BJ (cell line): ENCODE measurements around the gene CARD9. TPM values are rescaled to one million over a fixed set of nuclear protein-coding genes. Genes with fewer than 3 reads are reported as not detected.

Source experiments
- CTCF ChIA-PET: fragments of 350-600 bp; formaldehyde crosslinking; extraction: SDS; loops from one replicate; lab custom pipeline; 2021; ENCODE audit warnings: antibody characterized with exemption, inconsistent platforms; lab: Yijun Ruan, JAX
- POLR2A ChIA-PET: fragments of 300-600 bp; sonication (Branson Sonifier 250); formaldehyde crosslinking; extraction: SDS; loops from one replicate; lab custom pipeline; 2021; ENCODE audit warnings: antibody characterized with exemption; lab: Charles Lee
- DNase-seq: peaks from one replicate; pipeline ENCODE4 v3.0.0-alpha.2; 2011; ENCODE audit warnings: low read depth
- H3K27me3 ChIP-seq: 2 replicates; pipeline ENCODE4 v1.6.0; 2011; ENCODE audit warnings: low read length; ENCODE audit not compliant: control insufficient read depth, insufficient read depth
- H3K36me3 ChIP-seq: 2 replicates; pipeline ENCODE4 v1.5.1; 2011; ENCODE audit warnings: low read length; ENCODE audit not compliant: control insufficient read depth, insufficient read depth
- H3K4me3 ChIP-seq: 2 replicates; pipeline ENCODE4 v1.5.1; 2011; ENCODE audit warnings: low read depth, mild to moderate bottlenecking, control low read depth, low read length
- CTCF ChIP-seq: IDR thresholded peaks from 2 replicates; pipeline ENCODE4 v1.5.1; 2011; ENCODE audit warnings: low read depth, mild to moderate bottlenecking, control low read depth, inconsistent platforms, low read length, moderate library complexity; ENCODE audit not compliant: insufficient read depth
- polyA plus RNA-seq: library from polyadenylated mRNA; depleted of rRNA; stranded (reverse); fragments of >200 nt; gene quantifications from 2 replicates; pipeline ENCODE4 v1.2.3, GENCODE V29; 2011

The CARD9 gene
- polyA plus RNA-seq, 1 experiment = 21.3 TPM

GRCh38 chr9:136329211-136329627 is 44.2 kb downstream of the CARD9 start:
- peak overlapping the region; percentile 88 for H3K4me3 ChIP-seq
- H3K36me3 ChIP-seq = peaks cover 9% of the 10 kb centered on the region
- H3K27me3 ChIP-seq = no peaks in the 10 kb centered on the region
- TF ChIP-seq CTCF = no peak
- ChIA-PET POLR2A (interaction anchor here (0.7 kb wide), 1 partner anchor 34 kb away, joined by 3 read pairs; no protein-coding TSS in a partner anchor), CTCF (interaction anchor here (0.9 to 10.8 kb wide), 6 partner anchors 10 to 109 kb away, joined by 3 to 93 read pairs (median 8); partner anchors contain the start of gene DNLZ)
- DNase-seq = no peak

GRCh38 chr9:136328622-136329041 is 44.8 kb downstream of the CARD9 start:
- POLR2A ChIA-PET = no interaction called here
- Histone ChIP-seq H3K27me3 (no peaks in the 10 kb centered on the region), H3K4me3 (peak overlapping the region; percentile 88), H3K36me3 (peaks cover 9% of the 10 kb centered on the region)
- TF ChIP-seq CTCF = no peak
- no peak for DNase-seq
- CTCF ChIA-PET = interaction anchor here (0.6 to 10.8 kb wide), 8 partner anchors 9 to 1819 kb away, joined by 3 to 93 read pairs (median 7); partner anchors contain the start of gene DNLZ

- POLR2A ChIA-PET = no interaction called here
These were observed 45.4 kb downstream of the CARD9 start for GRCh38 chr9:136328011-136328621.

GRCh38 chr9:136327304-136327974 is 46.0 kb downstream of the CARD9 start, which contains the start of gene GPSM1:
Gene GPSM1, plus strand, starts transcription at chr9:136327539. Its CDS starts 157 bp downstream, at chr9:136327696.
- ChIA-PET CTCF (interaction anchor here (1.5 to 10.8 kb wide), 4 partner anchors 10 to 73 kb away, joined by 3 to 93 read pairs (median 12); no protein-coding TSS in a partner anchor), POLR2A (no interaction called here)
- TF ChIP-seq CTCF = no peak
- no peaks in the 10 kb centered on the region for H3K27me3 ChIP-seq
- H3K4me3 ChIP-seq = peak within 1 kb of the TSS; percentile 88
- H3K36me3 ChIP-seq = peaks cover 7% of the 10 kb centered on the region
- DNase-seq = no peak

More at GRCh38 chr9:136328011-136328621, 45.4 kb downstream of the CARD9 start:
- Histone ChIP-seq H3K36me3 (peaks cover 7% of the 10 kb centered on the region), H3K4me3 (peak overlapping the region; percentile 88), H3K27me3 (no peaks in the 10 kb centered on the region)
- no peak for DNase-seq
- CTCF ChIA-PET = interaction anchor here (0.6 to 10.8 kb wide), 7 partner anchors 9 to 1818 kb away, joined by 4 to 93 read pairs (median 7); partner anchors contain the start of gene DNLZ
- no peak for TF ChIP-seq CTCF

GRCh38 chr9:136326761-136327303 is 46.6 kb downstream of the CARD9 start:
- ChIA-PET POLR2A (no interaction called here), CTCF (interaction anchor here (0.7 to 10.8 kb wide), 6 partner anchors 14 to 713 kb away, joined by 3 to 93 read pairs (median 4); no protein-coding TSS in a partner anchor)
- Histone ChIP-seq H3K4me3 (peak overlapping the region; percentile 34), H3K36me3 (peaks cover 3% of the 10 kb centered on the region), H3K27me3 (no peaks in the 10 kb centered on the region; the same call in 1 of the 2 replicates)
- DNase-seq = no peak
- no peak for TF ChIP-seq CTCF
